ENCODE data around the gene SVIL. TPM values are rescaled to one million over a fixed set of nuclear protein-coding genes. Genes with fewer than 3 reads are reported as not detected.

SVIL gene
- total RNA-seq, 1 experiment from 2014 or later, result 15.3 TPM

DNA sequence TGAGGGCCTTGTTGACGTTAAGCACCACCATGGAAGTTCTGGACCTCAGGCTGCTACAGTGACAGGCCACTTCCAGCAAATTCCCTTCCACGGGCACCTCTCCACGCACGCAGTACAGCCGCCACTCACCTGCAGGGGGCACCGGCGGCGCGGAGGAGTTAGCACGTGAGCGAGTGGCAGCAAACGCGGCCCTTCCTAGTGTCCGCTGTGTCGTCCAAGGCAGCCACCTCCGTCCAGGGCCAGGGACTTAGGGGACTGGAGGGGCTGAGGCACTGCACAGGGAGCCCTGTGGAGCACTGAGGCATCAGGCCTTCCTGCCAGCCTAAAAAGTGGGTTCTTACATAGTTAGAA, 164.4 kb downstream of the SVIL start:
- Histone ChIP-seq H3T11ph (ENCODE audit: low read length) (no peak overlapping the region), H2BK15ac (ENCODE audit: low read depth, low read length) (no peak overlapping the region), H4K20me1 (ENCODE audit: control insufficient read depth, insufficient read depth, insufficient read length) (no peaks in the 10 kb centered on the region), H3K79me2 (ENCODE audit: insufficient read depth, low read length) (no peaks in the 10 kb centered on the region), H3K9me3 (ENCODE audit: control insufficient read depth, low read depth, low read length) (no peaks in the 10 kb centered on the region), H3K56ac (ENCODE audit: insufficient read length, low read depth, low read length) (no peak overlapping the region), H3K23me2 (ENCODE audit: insufficient read length, low read depth, low read length, poor library complexity, severe bottlenecking) (no peaks in the 10 kb centered on the region), H2BK5ac (ENCODE audit: insufficient read length, low read length) (no peak overlapping the region), H4K8ac (replicated peaks; ENCODE audit: insufficient read length, low read depth, low read length) (no peak overlapping the region), H4K91ac (ENCODE audit: insufficient read length, low read depth, low read length) (no peak overlapping the region), H2BK12ac (ENCODE audit: insufficient read length, low read depth, low read length) (no peak overlapping the region), H4K5ac (ENCODE audit: insufficient read length, low read depth, low read length) (no peak overlapping the region), H3K27ac (ENCODE audit: insufficient read length, low read depth, low read length) (no peak overlapping the region), H3K9ac (ENCODE audit: extremely low read depth, insufficient read length, low read length) (no peak overlapping the region), H3K4ac (ENCODE audit: low read depth, low read length) (no peak overlapping the region), H3K4me2 (ENCODE audit: insufficient read depth, insufficient read length, low read length) (no peak overlapping the region), H3K18ac (ENCODE audit: insufficient read length, low read depth, low read length) (no peak overlapping the region), H3K27me3 (ENCODE audit: insufficient read depth, low read length) (no peaks in the 10 kb centered on the region), H3K4me1 (ENCODE audit: insufficient read depth, low read length) (no peaks in the 10 kb centered on the region; the same call in 1 of the 2 replicates), H2BK120ac (ENCODE audit: low read depth, low read length, poor library complexity, severe bottlenecking) (no peak overlapping the region), H3K23ac (ENCODE audit: insufficient read length, low read depth, low read length) (no peak overlapping the region), H3K79me1 (ENCODE audit: insufficient read depth, low read depth, low read length, poor library complexity, severe bottlenecking) (no peaks in the 10 kb centered on the region), H3K14ac (ENCODE audit: insufficient read depth, low read length) (no peak overlapping the region), H2AK5ac (ENCODE audit: insufficient read length, low read length) (no peak overlapping the region), H2AFZ (ENCODE audit: low read length) (no peak overlapping the region), H2BK20ac (ENCODE audit: low read depth, low read length, poor library complexity, severe bottlenecking) (no peak overlapping the region)
- Mint-ChIP-seq H3K27ac (peak overlapping the region in 2 of 3 experiments; percentile 41 to 93; a peak in 3 of 7 replicates), H3K9me3 (no peaks in the 10 kb centered on the region), H3K27me3 (ENCODE audit: low read depth) (no peaks in the 10 kb centered on the region), H3K4me3 (no peak overlapping the region), H3K36me3 (ENCODE audit: insufficient read depth in 1 of 3, low read depth in 3 of 3) (peaks cover 6 to 34% (median 12%) of the 10 kb centered on the region in 3 experiments), H3K4me1 (peaks cover 17 to 38% of the 10 kb centered on the region in 2 experiments)
- WGBS (ENCODE audit: extremely low coverage, insufficient read length, low lambda C conversion rate), result no CpG with 5 or more reads among the region's 16 CpGs
- DNase-seq, result peak; percentile 79
- TF ChIP-seq, protein P1, sequence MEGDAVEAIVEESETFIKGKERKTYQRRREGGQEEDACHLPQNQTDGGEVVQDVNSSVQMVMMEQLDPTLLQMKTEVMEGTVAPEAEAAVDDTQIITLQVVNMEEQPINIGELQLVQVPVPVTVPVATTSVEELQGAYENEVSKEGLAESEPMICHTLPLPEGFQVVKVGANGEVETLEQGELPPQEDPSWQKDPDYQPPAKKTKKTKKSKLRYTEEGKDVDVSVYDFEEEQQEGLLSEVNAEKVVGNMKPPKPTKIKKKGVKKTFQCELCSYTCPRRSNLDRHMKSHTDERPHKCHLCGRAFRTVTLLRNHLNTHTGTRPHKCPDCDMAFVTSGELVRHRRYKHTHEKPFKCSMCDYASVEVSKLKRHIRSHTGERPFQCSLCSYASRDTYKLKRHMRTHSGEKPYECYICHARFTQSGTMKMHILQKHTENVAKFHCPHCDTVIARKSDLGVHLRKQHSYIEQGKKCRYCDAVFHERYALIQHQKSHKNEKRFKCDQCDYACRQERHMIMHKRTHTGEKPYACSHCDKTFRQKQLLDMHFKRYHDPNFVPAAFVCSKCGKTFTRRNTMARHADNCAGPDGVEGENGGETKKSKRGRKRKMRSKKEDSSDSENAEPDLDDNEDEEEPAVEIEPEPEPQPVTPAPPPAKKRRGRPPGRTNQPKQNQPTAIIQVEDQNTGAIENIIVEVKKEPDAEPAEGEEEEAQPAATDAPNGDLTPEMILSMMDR (conservative IDR thresholded peaks at IDR 0.05), result peak; percentile 79
